ENCODE data around the gene AP3B2. TPM values are rescaled to one million over a fixed set of nuclear protein-coding genes. Genes with fewer than 3 reads are reported as not detected.
"Not testable (repeated sequence)": the region's sequence is repeated elsewhere in the genome, so short reads cannot be mapped to it uniquely, and the experiment has no call there.

AP3B2 gene
- total and polyA plus RNA-seq, 2 experiments from 2014 or later = 0.86 to 2.0 TPM

- in situ Hi-C loops (cut with MboI) = no loop called here
- H2AFZ ChIP-seq = no peak overlapping the region
- no peak overlapping the region for H3K27ac ChIP-seq
- no peak overlapping the region for H3K4me2 ChIP-seq (ENCODE audit: unreplicated experiment)
- H3K79me2 ChIP-seq (ENCODE audit: insufficient read depth) = no peaks in the 10 kb centered on the region
- no peaks in the 10 kb centered on the region for H3F3A ChIP-seq (ENCODE audit: insufficient read depth)
- DNase-seq = no peak
- no peak overlapping the region for H3K9ac ChIP-seq
- no peak overlapping the region for H3K4me3 ChIP-seq
- no peaks in the 10 kb centered on the region for H3K27me3 ChIP-seq (replicated peaks; ENCODE audit: insufficient read depth)
- 11 to 12% methylated on average over 3 of the region's 3 CpGs for WGBS, 2 experiments (ENCODE audit: low coverage in 1 of 2, low lambda C conversion rate in 2 of 2, missing lambda C conversion rate in 2 of 2)
- H3K9me3 ChIP-seq (ENCODE audit: low read depth) = no peaks in the 10 kb centered on the region
- no peaks in the 10 kb centered on the region for H4K20me1 ChIP-seq (ENCODE audit: insufficient read depth)
- no peak for TF ChIP-seq EZH2 (IDR thresholded peaks at IDR 0.05; ENCODE audit: insufficient read depth, poor library complexity, severe bottlenecking)
- no peak for TF ChIP-seq EZH2phosphoT487 (IDR thresholded peaks at IDR 0.05; ENCODE audit: insufficient read depth, low read depth)
- H3K4me1 ChIP-seq (ENCODE audit: insufficient read depth) = no peaks in the 10 kb centered on the region
- H3K9me2 ChIP-seq (ENCODE audit: insufficient read depth) = no peaks in the 10 kb centered on the region
- no peaks in the 10 kb centered on the region for H3K36me3 ChIP-seq (ENCODE audit: low read depth)
Observed at GRCh38 chr15:82712036-82712435, 2.4 kb upstream of the AP3B2 start.

- H3K36me3 ChIP-seq (ENCODE audit: low read depth) = no peaks in the 10 kb centered on the region
- H3F3A ChIP-seq (ENCODE audit: insufficient read depth) = no peaks in the 10 kb centered on the region
- 84 to 87% methylated on average over 26 of the region's 26 CpGs for WGBS, 2 experiments (ENCODE audit: low coverage in 1 of 2, low lambda C conversion rate in 2 of 2, missing lambda C conversion rate in 2 of 2)
- in situ Hi-C loops (cut with MboI) = no loop called here
- H3K4me3 ChIP-seq = no peak overlapping the region
- H3K4me1 ChIP-seq (ENCODE audit: insufficient read depth) = no peaks in the 10 kb centered on the region
- H3K9ac ChIP-seq = no peak overlapping the region
- no peaks in the 10 kb centered on the region for H3K79me2 ChIP-seq (ENCODE audit: insufficient read depth)
- no peaks in the 10 kb centered on the region for H3K9me3 ChIP-seq (ENCODE audit: low read depth)
- no peak for DNase-seq
- H3K4me2 ChIP-seq (ENCODE audit: unreplicated experiment) = no peak overlapping the region
- no peak overlapping the region for H3K27ac ChIP-seq
- H3K9me2 ChIP-seq (ENCODE audit: insufficient read depth) = no peaks in the 10 kb centered on the region
- no peak overlapping the region for H2AFZ ChIP-seq
- no peak for TF ChIP-seq EZH2 (IDR thresholded peaks at IDR 0.05; ENCODE audit: insufficient read depth, poor library complexity, severe bottlenecking)
- TF ChIP-seq EZH2phosphoT487 (IDR thresholded peaks at IDR 0.05; ENCODE audit: insufficient read depth, low read depth) = no peak
- no peaks in the 10 kb centered on the region for H4K20me1 ChIP-seq (ENCODE audit: insufficient read depth)
- no peaks in the 10 kb centered on the region for H3K27me3 ChIP-seq (replicated peaks; ENCODE audit: insufficient read depth)
Observed at GRCh38 chr15:82710926-82711490, 1.3 kb upstream of the AP3B2 start.

GRCh38 chr15:82710208-82710555 is 507 bp upstream of the AP3B2 start:
- H3K27me3 ChIP-seq (replicated peaks; ENCODE audit: insufficient read depth) = no peaks in the 10 kb centered on the region
- DNase-seq = no peak
- no peaks in the 10 kb centered on the region for H3K4me1 ChIP-seq (ENCODE audit: insufficient read depth)
- in situ Hi-C loops (cut with MboI) = no loop called here
- H2AFZ ChIP-seq = peak overlapping the region; percentile 85
- H4K20me1 ChIP-seq (ENCODE audit: insufficient read depth) = no peaks in the 10 kb centered on the region
- no peaks in the 10 kb centered on the region for H3K9me2 ChIP-seq (ENCODE audit: insufficient read depth)
- no peak overlapping the region for H3K9ac ChIP-seq
- no peak for TF ChIP-seq EZH2phosphoT487 (IDR thresholded peaks at IDR 0.05; ENCODE audit: insufficient read depth, low read depth)
- no peak for TF ChIP-seq EZH2 (IDR thresholded peaks at IDR 0.05; ENCODE audit: insufficient read depth, poor library complexity, severe bottlenecking)
- no peaks in the 10 kb centered on the region for H3K36me3 ChIP-seq (ENCODE audit: low read depth)
- no peaks in the 10 kb centered on the region for H3K9me3 ChIP-seq (ENCODE audit: low read depth)
- no peaks in the 10 kb centered on the region for H3F3A ChIP-seq (ENCODE audit: insufficient read depth)
- 13 to 19% methylated on average over 13 to 14 of the region's 14 CpGs for WGBS, 2 experiments (ENCODE audit: low coverage in 1 of 2, low lambda C conversion rate in 2 of 2, missing lambda C conversion rate in 2 of 2)
- no peaks in the 10 kb centered on the region for H3K79me2 ChIP-seq (ENCODE audit: insufficient read depth)
- H3K4me3 ChIP-seq = peak overlapping the region; percentile 78
- H3K4me2 ChIP-seq (ENCODE audit: unreplicated experiment) = peak overlapping the region; percentile 75
- H3K27ac ChIP-seq = no peak overlapping the region

GRCh38 chr15:82709081-82709420 is 624 bp downstream of the AP3B2 start:
- TF ChIP-seq EZH2 (IDR thresholded peaks at IDR 0.05; ENCODE audit: insufficient read depth, poor library complexity, severe bottlenecking) (no peak), EZH2phosphoT487 (IDR thresholded peaks at IDR 0.05; ENCODE audit: insufficient read depth, low read depth) (no peak)
- Histone ChIP-seq H3K4me3 (peak overlapping the region; percentile 78), H3K9me2 (ENCODE audit: insufficient read depth) (no peaks in the 10 kb centered on the region), H4K20me1 (ENCODE audit: insufficient read depth) (no peaks in the 10 kb centered on the region), H3K4me1 (ENCODE audit: insufficient read depth) (no peaks in the 10 kb centered on the region), H3K9me3 (ENCODE audit: low read depth) (no peaks in the 10 kb centered on the region), H3K79me2 (ENCODE audit: insufficient read depth) (no peaks in the 10 kb centered on the region), H3K4me2 (ENCODE audit: unreplicated experiment) (peak overlapping the region; percentile 60), H2AFZ (peak overlapping the region; percentile 51; the same call in 1 of the 2 replicates), H3F3A (ENCODE audit: insufficient read depth) (no peaks in the 10 kb centered on the region), H3K9ac (no peak overlapping the region), H3K36me3 (ENCODE audit: low read depth) (no peaks in the 10 kb centered on the region), H3K27ac (no peak overlapping the region), H3K27me3 (replicated peaks; ENCODE audit: insufficient read depth) (no peaks in the 10 kb centered on the region)
- in situ Hi-C loops (cut with MboI) = no loop called here
- DNase-seq = no peak
- WGBS, 2 experiments (ENCODE audit: low coverage in 1 of 2, low lambda C conversion rate in 2 of 2, missing lambda C conversion rate in 2 of 2) = 4 to 8% methylated on average over 4 to 10 of the region's 15 CpGs

GRCh38 chr15:82705856-82706255 is 3.8 kb downstream of the AP3B2 start:
- H2AFZ ChIP-seq; H3K79me2 ChIP-seq (ENCODE audit: insufficient read depth); in situ Hi-C loops (cut with MboI); H3F3A ChIP-seq (ENCODE audit: insufficient read depth); H3K4me3 ChIP-seq; H3K9ac ChIP-seq; H3K9me2 ChIP-seq (ENCODE audit: insufficient read depth); H3K36me3 ChIP-seq (ENCODE audit: low read depth); H4K20me1 ChIP-seq (ENCODE audit: insufficient read depth); H3K27me3 ChIP-seq (replicated peaks; ENCODE audit: insufficient read depth); H3K27ac ChIP-seq; H3K4me1 ChIP-seq (ENCODE audit: insufficient read depth); DNase-seq; H3K4me2 ChIP-seq (ENCODE audit: unreplicated experiment); H3K9me3 ChIP-seq (ENCODE audit: low read depth): not testable (repeated sequence)
- 76 to 79% methylated on average over 8 of the region's 8 CpGs for WGBS, 2 experiments (ENCODE audit: low coverage in 1 of 2, low lambda C conversion rate in 2 of 2, missing lambda C conversion rate in 2 of 2)

Data from GM23248 (cell line).